Measurements from ENCODE around the gene MBNL3.

MBNL3 gene

DNA sequence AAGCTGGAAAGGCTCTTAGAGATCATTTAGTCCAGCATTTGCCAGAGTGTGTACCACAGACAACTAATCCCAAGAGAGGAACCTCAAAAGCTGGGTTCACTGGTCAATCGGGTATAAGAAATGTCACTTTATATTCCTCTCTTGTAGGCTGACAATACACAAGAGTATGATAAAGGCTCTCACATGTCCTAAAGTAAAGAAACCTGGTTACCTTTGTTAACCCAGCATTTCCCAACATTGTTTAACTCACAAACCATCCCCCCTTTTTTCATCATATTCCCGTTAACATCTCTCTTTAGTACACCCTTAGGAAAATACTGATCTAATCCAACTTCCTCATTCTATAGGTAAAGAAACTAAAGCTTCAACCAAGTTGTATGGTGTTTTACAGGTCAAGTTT, 74.4 kb downstream of the MBNL3 start:
- DNase-seq (ENCODE audit: low spot score), result no peak

DNA sequence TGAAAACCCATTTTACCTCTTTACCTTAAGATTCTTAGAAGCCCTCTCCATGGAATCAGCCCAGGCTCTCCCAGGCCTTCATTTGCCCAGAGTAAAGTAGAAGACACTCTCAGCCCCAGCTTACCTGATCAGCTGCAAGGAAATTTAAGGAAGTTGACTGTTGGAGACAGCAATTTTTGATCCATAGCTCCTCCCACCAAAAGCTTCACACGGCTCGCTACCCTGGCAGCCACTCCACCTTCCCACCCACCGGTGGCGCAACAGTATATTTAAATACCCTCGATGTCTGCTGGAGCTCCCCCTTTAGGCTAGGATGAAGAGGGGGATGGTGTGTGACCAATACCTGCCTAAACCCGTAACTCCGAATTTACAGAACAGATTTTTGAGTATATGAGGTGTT, 75.4 kb downstream of the MBNL3 start:
- DNase-seq (ENCODE audit: low spot score), result peak; percentile 12

DNA sequence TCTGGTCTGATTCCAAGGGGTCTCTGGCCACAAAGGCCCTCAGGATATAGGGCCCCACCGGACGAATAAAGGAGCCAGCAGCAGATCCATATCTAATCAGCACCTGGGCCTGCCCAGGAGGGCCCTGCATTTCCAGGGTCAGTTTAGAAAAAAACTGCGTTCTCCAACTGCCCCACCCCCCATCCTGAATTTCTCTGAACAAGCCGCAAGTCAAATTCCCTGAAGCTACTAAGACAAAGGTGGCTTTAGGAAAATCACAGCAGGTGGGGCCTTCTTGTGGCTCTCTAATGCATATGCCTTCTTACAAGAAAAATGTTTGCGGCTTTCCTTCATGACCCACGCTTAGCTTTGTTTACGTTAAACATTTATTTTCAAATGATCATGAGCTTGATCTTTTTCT, 76.6 kb downstream of the MBNL3 start:
- peak; percentile 16 for DNase-seq (ENCODE audit: low spot score)

DNA sequence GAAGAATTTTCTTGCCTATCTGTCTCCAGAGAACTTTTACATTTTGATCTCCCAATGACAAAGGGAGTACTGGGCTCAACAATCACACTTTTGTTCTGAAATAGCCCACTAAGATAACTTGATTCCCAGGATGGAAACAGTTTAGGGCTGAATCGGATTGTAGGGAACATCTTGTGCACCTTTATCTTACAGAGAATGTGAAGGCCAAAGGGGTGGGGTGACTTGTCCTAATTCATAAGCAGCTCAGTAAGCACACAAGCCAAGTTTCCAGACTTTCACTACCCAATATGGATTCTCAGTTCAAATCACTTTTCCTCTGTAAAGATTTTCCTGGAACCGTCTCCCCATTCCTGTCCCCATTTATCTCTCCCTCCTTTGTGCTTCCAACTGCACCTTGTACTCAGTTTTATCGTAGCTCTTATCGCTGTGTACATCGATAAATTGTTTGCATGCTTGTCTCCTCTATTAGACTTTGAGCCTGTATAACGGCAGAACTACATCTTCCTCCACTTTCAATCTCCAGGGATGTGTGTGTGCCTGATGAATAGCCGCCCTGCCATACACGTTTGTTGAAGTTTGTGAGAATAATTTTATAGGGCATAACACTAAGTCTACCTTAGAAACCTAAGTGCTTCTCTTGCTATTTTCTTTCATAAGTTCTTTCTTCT, 77.4 kb downstream of the MBNL3 start:
- DNase-seq (ENCODE audit: low spot score), result no peak

DNA sequence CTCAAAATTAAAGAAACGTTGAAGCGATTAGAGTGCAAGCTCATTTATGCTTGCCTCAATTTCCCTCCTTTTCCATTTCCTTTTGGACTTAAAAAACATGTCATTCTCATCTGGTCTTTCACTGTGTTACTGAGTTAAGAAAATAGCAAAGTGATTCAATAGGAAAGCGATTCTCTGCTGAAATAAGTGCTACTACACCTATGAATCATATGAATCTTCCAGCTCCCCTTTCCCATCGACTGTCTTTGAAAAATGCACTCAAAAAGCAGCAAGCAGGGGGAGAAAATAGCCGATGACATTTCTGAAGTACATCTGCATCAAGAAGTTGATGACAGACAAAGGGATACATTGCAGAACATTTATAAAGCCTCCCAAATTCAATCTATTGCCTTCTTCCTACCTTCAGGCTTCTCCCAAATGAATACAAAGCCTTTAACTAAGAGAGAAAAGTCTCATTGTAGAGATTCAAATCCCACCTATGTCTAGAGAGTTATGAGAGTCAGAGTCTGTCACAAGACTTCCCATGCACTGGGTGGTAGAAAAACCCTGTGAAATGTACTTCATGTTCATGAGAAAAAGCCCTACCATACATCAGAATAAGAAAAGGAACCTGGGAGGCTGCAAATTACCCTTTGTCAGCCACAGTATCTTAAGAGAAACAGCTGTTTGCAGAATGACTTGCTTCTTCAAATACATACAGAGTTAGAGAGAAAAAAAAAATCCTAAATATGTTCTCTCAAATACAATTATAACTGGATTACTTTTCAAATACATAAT, 78.9 kb downstream of the MBNL3 start:
- DNase-seq (ENCODE audit: low spot score), result no peak

- no peak for DNase-seq (ENCODE audit: low spot score)
Observed at GRCh38 chrX:132407691-132408090, 81.1 kb downstream of the MBNL3 start.

DNA sequence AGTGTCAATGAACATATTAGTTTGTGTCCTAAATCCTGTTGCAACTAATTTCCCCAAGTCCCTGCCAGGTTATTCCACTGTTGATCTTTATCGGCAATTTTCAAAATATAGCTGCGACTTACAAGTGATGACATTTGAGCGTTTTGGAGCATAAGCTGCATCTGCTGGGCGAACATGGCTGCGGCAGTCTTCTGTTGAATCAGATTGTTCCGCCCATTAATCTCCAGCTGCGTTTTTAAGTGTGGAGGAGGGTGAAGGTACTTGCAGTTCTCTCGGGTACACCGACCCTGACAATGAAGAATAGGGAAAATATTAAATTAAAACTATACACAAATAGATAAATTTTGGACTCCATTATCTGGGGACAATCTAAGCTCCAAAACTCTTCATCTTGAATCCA, 82.7 kb downstream of the MBNL3 start:
- no peak for DNase-seq (ENCODE audit: low spot score)

- DNase-seq (ENCODE audit: low spot score), result no peak
Observed at GRCh38 chrX:132404266-132404665, 84.6 kb downstream of the MBNL3 start.

GRCh38 chrX:132401935-132402334, 86.9 kb downstream of the MBNL3 start:
- DNase-seq (ENCODE audit: low spot score), result peak; percentile 87

- DNase-seq (ENCODE audit: low spot score), result no peak
Observed at GRCh38 chrX:132400706-132401105, 88.1 kb downstream of the MBNL3 start.

DNA sequence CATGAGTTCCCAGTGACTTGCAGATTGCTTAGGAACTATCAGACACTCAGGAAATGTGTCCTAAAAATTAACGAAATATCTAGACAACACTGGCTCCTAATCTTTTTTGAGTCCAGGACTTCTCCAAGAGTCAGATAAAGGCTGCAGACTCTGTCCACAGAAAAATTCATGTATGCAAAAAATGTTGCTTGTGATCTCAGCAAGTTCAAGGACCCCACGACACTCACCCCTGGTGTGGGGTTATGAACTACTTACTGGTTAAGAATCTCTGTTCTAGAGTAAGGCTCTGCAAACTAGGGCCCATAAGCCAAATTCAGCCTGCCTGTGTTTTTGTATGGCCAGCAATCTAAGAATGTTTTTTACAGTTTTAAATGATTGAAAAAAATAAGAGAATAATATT, 93.2 kb downstream of the MBNL3 start:
- DNase-seq (ENCODE audit: low spot score), result no peak

- no peak for DNase-seq (ENCODE audit: low spot score)
Observed at GRCh38 chrX:132395026-132395425, 93.8 kb downstream of the MBNL3 start.

GRCh38 chrX:132394591-132394990, 94.2 kb downstream of the MBNL3 start:
- no peak for DNase-seq (ENCODE audit: low spot score)

GRCh38 chrX:132393992-132394391, 94.8 kb downstream of the MBNL3 start:
- DNase-seq (ENCODE audit: low spot score), result no peak

DNA sequence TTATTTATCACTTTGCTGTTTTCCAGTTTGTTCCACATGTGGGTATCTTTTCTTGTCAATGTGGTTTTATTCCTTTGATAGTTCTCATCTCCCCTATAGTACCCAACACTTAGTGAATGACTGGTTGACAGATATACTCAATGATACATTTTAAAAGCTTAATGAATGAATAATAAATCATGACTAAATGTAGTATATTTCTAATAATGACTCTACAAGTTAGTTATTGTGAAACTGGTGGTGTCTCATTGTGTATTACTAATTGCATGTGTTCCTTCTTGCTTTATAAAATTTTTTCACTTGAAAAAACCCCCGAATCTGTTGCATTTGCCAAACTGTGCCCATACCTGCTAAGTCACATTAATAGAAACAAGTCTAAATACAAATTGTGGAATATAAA, 95.4 kb downstream of the MBNL3 start:
- DNase-seq (ENCODE audit: low spot score), result no peak

DNA sequence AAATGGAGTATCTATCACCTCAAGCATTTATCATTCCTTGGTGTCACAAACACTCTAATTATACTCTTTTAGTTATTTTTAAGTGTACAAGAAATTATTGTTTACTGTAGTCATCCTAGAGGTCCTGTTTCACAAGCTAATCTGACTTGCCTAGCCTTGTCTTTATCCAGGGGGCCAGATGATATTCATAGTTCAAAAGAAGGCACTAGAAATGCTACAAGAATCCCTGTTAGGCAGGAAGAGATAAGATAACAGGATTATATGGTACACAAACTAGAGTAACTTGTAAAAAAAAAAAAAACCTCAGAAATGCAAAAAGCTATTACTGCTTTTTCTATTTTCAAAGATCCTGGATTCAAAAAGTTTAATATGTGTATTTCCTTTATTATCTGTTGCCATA, 95.8 kb downstream of the MBNL3 start:
- no peak for DNase-seq (ENCODE audit: low spot score)

DNA sequence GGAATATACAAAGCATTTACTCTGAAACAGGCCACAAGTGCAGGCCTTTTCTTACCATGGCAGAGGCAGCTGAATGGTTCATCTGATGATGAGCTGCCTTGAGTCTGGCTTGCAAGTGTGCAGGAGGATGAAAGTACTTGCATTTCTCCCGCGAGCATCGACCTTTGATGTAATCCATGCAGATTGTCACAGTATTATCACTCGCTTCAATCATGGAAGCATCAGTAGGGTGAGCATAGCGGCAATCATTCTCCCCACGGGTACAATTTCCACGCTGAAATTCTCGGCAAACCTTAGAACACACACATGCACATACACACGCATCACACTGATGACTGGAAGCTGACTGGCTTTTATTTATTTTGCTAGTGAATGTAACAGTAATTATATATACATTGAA, 98.0 kb downstream of the MBNL3 start:
- DNase-seq (ENCODE audit: low spot score), result no peak

- no peak for DNase-seq (ENCODE audit: low spot score)
Observed at GRCh38 chrX:132389480-132389879, 99.4 kb downstream of the MBNL3 start.

GRCh38 chrX:132388371-132388770, 100.5 kb downstream of the MBNL3 start:
- no peak for DNase-seq (ENCODE audit: low spot score)

DNA sequence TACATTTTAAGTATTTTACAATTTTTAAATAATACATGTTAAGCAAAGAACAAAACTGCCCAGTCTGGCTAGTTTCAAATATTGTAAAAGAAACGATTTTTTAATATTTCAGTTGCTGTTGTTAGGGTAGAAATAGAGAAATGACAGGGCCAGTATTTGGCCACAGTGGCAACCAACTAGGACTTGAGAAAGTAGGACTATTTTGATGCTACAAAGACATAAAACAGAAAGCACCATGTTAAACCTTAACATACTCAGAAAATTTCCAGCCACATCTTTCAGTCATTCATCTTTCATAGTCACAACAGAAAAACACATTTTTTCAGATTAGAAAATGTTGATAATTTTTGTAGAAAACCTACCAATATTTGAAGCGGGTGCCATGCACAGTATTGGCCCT, 104.5 kb downstream of the MBNL3 start:
- DNase-seq (ENCODE audit: low spot score), result no peak

DNA sequence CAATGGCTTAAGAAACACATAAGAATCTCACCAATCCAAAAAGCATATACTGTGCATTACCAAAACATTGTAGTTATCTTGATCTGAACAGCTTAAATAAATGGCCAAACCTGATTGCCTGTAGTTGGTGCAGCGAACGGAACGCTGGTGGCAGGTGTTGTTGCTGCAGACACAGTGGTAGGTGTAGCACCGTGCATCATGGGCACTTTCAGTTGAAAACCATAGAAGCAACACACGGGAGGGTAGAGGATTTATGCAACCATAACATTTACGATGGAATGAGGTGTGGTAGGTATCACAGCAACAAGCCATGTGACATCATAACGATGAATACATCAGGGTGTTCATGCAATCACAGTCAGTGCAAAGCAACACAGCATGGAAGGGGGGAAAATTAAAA, 106.8 kb downstream of the MBNL3 start:
- no peak for DNase-seq (ENCODE audit: low spot score)

GRCh38 chrX:132378281-132378680, 110.6 kb downstream of the MBNL3 start:
- DNase-seq (ENCODE audit: low spot score), result no peak

GRCh38 chrX:132375941-132376340, 112.9 kb downstream of the MBNL3 start:
- DNase-seq (ENCODE audit: low spot score), result no peak

- DNase-seq (ENCODE audit: low spot score), result no peak
Observed at GRCh38 chrX:132373610-132374009, 115.2 kb downstream of the MBNL3 start.
